ENCODE measurements around the gene GOLGA8S. TPM values are rescaled to one million over a fixed set of nuclear protein-coding genes. Genes with fewer than 3 reads are reported as not detected.
"Not testable (repeated sequence)": the region's sequence is repeated elsewhere in the genome, so short reads cannot be mapped to it uniquely, and the experiment has no call there.

GOLGA8S gene
- total and polyA plus RNA-seq, 7 experiments from 2014 or later = 0.42 to 0.84 (median 0.57) TPM; not detected in 2

DNA sequence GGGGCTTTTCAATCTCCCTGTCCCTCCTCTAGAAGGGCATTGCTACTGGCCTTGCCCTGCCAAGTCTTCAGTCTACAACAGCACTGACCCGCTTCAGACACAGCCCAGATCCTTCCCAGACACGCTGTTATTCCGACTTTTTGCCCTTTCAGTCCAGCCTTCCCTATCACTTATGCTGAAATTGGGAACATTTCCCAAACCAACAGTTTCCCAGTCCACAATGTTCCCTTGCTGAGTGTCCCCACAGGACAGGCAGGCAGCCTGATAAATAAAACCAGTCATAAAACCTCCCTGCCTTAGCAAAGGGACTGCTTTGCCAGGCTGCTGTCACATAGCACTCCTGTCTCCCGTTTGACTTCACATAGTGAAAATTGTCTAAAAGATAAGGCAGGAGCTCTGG lies 49.0 kb downstream of the GOLGA8S start:
- H3K4me1 Mint-ChIP-seq = no peaks in the 10 kb centered on the region
- DNase-seq (no peak), ATAC-seq (no peak)
- POLR2A ChIA-PET = no interaction called here
- H3K36me3 Mint-ChIP-seq = no peaks in the 10 kb centered on the region
- intact Hi-C loops (cut with micrococcal nuclease) = no loop called here
- H3K9me3 ChIP-seq (ENCODE audit: control insufficient read depth in 2 of 3, low read length in 3 of 3) = no peaks in the 10 kb centered on the region
- no peaks in the 10 kb centered on the region for H3K4me1 ChIP-seq (ENCODE audit: control insufficient read depth in 2 of 2, insufficient read depth in 2 of 2, low read length in 2 of 2)
- no peak overlapping the region for H3K27ac ChIP-seq (ENCODE audit: low read depth, low read length)
- H3K4me3 ChIP-seq (ENCODE audit: low read length) = no peak overlapping the region
- no peaks in the 10 kb centered on the region for H3K36me3 ChIP-seq (ENCODE audit: control insufficient read depth in 2 of 3, insufficient read depth in 3 of 3, low read length in 3 of 3)
- CTCF ChIA-PET = no interaction called here
- H3K27me3 Mint-ChIP-seq = peaks cover 0 to 7% (median 4%) of the 10 kb centered on the region in 5 donors
- H3K9me3 Mint-ChIP-seq = peaks cover 0 to 9% (median 0%) of the 10 kb centered on the region in 11 donors
- H3K27me3 ChIP-seq (ENCODE audit: control insufficient read depth in 2 of 2, insufficient read depth in 2 of 2, low read length in 2 of 2) = no peaks in the 10 kb centered on the region
- no peak overlapping the region for H3K27ac Mint-ChIP-seq
- H3K4me3 Mint-ChIP-seq = no peak overlapping the region

DNA sequence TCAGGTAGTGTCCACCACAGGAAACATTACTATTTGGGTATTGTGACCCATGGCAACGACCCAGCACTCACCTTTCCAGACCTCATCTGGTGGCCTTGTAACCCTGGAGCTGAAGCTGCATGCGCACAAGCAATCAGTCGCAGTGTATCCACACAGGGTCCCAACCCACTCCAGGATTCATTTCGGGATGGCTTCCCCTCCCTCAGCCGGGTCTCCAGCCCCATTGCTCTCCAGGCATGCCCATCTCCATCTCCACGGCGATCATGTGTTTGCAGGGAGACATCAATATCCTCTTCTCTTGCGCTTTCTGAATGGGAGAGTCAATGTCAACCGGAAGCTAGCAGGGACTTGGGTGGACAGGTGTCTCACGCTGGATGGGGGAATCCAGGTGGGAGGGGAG lies 57.3 kb downstream of the GOLGA8S start:
- H3K4me3 Mint-ChIP-seq = no peak overlapping the region
- CTCF ChIA-PET = no interaction called here

DNA sequence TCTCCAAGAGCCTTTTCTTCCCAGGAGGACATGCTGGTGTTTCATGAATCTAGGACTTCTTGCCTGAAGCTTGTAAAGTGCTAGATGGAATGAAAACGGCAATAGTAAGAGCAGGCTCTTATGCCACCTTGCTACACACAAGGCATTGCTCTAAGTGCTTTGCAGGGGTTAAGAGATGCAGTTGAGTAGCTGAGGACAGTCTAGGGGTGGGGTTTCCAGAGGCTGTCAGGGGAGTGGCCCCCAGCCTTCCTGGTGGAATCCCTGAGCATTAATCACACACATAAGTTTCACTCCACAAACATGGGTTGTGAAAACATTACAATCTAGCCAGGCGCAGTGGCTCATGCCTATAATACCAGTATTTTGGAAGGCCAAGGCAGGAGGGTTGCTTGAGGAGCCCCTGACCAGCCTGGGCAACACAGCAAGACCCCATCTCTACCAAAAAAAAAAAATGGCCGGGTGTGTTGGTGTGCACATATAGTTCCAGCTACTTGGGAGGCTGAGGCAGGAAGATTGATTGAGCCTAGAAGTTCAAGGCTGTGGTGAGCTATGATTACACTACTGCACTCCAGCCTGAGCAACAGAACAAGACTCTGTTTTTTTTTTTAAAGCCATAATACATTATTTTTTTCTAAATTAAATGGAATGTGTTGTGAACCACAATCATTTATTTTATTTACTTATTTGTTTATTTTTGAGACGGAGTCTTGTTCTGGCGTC lies 58.5 kb downstream of the GOLGA8S start:
- H3K9me3 ChIP-seq (ENCODE audit: control insufficient read depth in 2 of 3, low read length in 3 of 3); H3K27ac Mint-ChIP-seq; DNase-seq; H3K4me1 ChIP-seq (ENCODE audit: control insufficient read depth in 2 of 2, insufficient read depth in 2 of 2, low read length in 2 of 2); ATAC-seq; CTCF ChIA-PET; POLR2A ChIA-PET; H3K27me3 ChIP-seq (ENCODE audit: control insufficient read depth in 2 of 2, insufficient read depth in 2 of 2, low read length in 2 of 2); H3K27ac ChIP-seq (ENCODE audit: low read depth, low read length); H3K36me3 Mint-ChIP-seq; H3K36me3 ChIP-seq (ENCODE audit: control insufficient read depth in 2 of 3, insufficient read depth in 3 of 3, low read length in 3 of 3); H3K4me1 Mint-ChIP-seq; H3K4me3 Mint-ChIP-seq; H3K4me3 ChIP-seq (ENCODE audit: low read length); intact Hi-C loops (cut with micrococcal nuclease); H3K27me3 Mint-ChIP-seq; H3K9me3 Mint-ChIP-seq: not testable (repeated sequence)

More for the DNA sequence above, 57.3 kb downstream of the GOLGA8S start:
- Histone ChIP-seq H3K4me1 (ENCODE audit: control insufficient read depth in 2 of 2, insufficient read depth in 2 of 2, low read length in 2 of 2) (no peaks in the 10 kb centered on the region), H3K9me3 (ENCODE audit: control insufficient read depth in 2 of 3, low read length in 3 of 3) (no peaks in the 10 kb centered on the region), H3K36me3 (ENCODE audit: control insufficient read depth in 2 of 3, insufficient read depth in 3 of 3, low read length in 3 of 3) (no peaks in the 10 kb centered on the region), H3K4me3 (ENCODE audit: low read length) (no peak overlapping the region), H3K27ac (ENCODE audit: low read depth, low read length) (no peak overlapping the region), H3K27me3 (ENCODE audit: control insufficient read depth in 2 of 2, insufficient read depth in 2 of 2, low read length in 2 of 2) (no peaks in the 10 kb centered on the region)
- no peak for DNase-seq
- peaks cover 0 to 4% (median 0%) of the 10 kb centered on the region in 5 donors for H3K27me3 Mint-ChIP-seq
- POLR2A ChIA-PET = no interaction called here
- peaks cover 0 to 8% (median 2%) of the 10 kb centered on the region in 11 donors for H3K9me3 Mint-ChIP-seq
- no peaks in the 10 kb centered on the region for H3K4me1 Mint-ChIP-seq
- no peak overlapping the region for H3K27ac Mint-ChIP-seq
- no peaks in the 10 kb centered on the region for H3K36me3 Mint-ChIP-seq
- no peak for ATAC-seq
- intact Hi-C loops (cut with micrococcal nuclease) = no loop called here

Other genes starting within 250 kb of the GOLGA8S start
- not detected for gene GOLGA6L1, start 217.9 kb upstream of the GOLGA8S start, total RNA-seq
- gene GOLGA6L1, start 217.9 kb upstream of the GOLGA8S start, polyA plus RNA-seq = not detected
- gene GOLGA6L26, start 20.6 kb upstream of the GOLGA8S start, total RNA-seq = not detected
- not detected for gene GOLGA6L26, start 20.6 kb upstream of the GOLGA8S start, polyA plus RNA-seq
- not detected for gene GOLGA6L2, start 92.5 kb downstream of the GOLGA8S start, total RNA-seq
- gene GOLGA6L2, start 92.5 kb downstream of the GOLGA8S start, polyA plus RNA-seq = not detected
- gene MKRN3, start 210.9 kb downstream of the GOLGA8S start, total RNA-seq = 10 to 100 TPM in 2 of 5 experiments, 1 to 10 TPM in 2, under 1 TPM in 1; 0.37 to 11.5 (median 1.8) TPM
- 1 to 10 TPM; 1.5 to 3.2 TPM for gene MKRN3, start 210.9 kb downstream of the GOLGA8S start, polyA plus RNA-seq

Data from naive thymus-derived CD4-positive, alpha-beta T cell (primary cell).